ENCODE data around the gene TPBGL.

The TPBGL gene

GRCh38 chr11:75246671-75247350 is 6.2 kb downstream of the TPBGL start:
- no peak for DNase-seq

GRCh38 chr11:75248924-75249256 is 8.3 kb downstream of the TPBGL start:
- no peak for DNase-seq

- DNase-seq, result no peak
These were observed 9.1 kb downstream of the TPBGL start for GRCh38 chr11:75249704-75250103.

- DNase-seq, result no peak
These were observed 13.8 kb downstream of the TPBGL start for GRCh38 chr11:75254326-75254725.

GRCh38 chr11:75260396-75261170 is 20.0 kb downstream of the TPBGL start:
- no peak for DNase-seq

GRCh38 chr11:75261902-75262361 is 21.4 kb downstream of the TPBGL start:
- DNase-seq, result no peak

- DNase-seq, result no peak
These were observed 21.9 kb downstream of the TPBGL start for GRCh38 chr11:75262436-75262835.

- no peak for DNase-seq
These were observed 22.6 kb downstream of the TPBGL start for GRCh38 chr11:75262961-75263852.

- no peak for DNase-seq
These were observed 23.4 kb downstream of the TPBGL start for GRCh38 chr11:75263944-75264349.

GRCh38 chr11:75264356-75264755 is 23.8 kb downstream of the TPBGL start:
- DNase-seq, result no peak

- DNase-seq, result no peak
These were observed 24.4 kb downstream of the TPBGL start for GRCh38 chr11:75264971-75265370.

GRCh38 chr11:75265851-75266531 is 25.4 kb downstream of the TPBGL start:
- no peak for DNase-seq

- no peak for DNase-seq
These were observed 26.8 kb downstream of the TPBGL start for GRCh38 chr11:75267171-75267970.

GRCh38 chr11:75268626-75269366 is 28.2 kb downstream of the TPBGL start:
- no peak for DNase-seq

GRCh38 chr11:75269367-75269660 is 28.7 kb downstream of the TPBGL start:
- DNase-seq, result no peak

GRCh38 chr11:75269896-75270295 is 29.3 kb downstream of the TPBGL start:
- DNase-seq, result no peak

- DNase-seq, result no peak
These were observed 30.4 kb downstream of the TPBGL start for GRCh38 chr11:75270896-75271418.

- DNase-seq, result no peak
These were observed 31.2 kb downstream of the TPBGL start for GRCh38 chr11:75271730-75272129.

- no peak for DNase-seq
These were observed 31.8 kb downstream of the TPBGL start for GRCh38 chr11:75272391-75272790.

- DNase-seq, result no peak
These were observed 32.3 kb downstream of the TPBGL start for GRCh38 chr11:75272821-75273301.

Measured in activated CD4-positive, CD25-positive, alpha-beta regulatory T cell treated with anti-CD3 and anti-CD28 coated beads, Interleukin-2, amount 50 U/mL, for 72 hours (primary cell).